ENCODE measurements around the gene MUC5B. TPM values are rescaled to one million over a fixed set of nuclear protein-coding genes. Genes with fewer than 3 reads are reported as not detected.
A peak's percentile ranks its signal among the peaks of the same experiment; 100 is the strongest.
"Not testable (repeated sequence)": the region's sequence is repeated elsewhere in the genome, so short reads cannot be mapped to it uniquely, and the experiment has no call there.

Gene MUC5B, protein sequence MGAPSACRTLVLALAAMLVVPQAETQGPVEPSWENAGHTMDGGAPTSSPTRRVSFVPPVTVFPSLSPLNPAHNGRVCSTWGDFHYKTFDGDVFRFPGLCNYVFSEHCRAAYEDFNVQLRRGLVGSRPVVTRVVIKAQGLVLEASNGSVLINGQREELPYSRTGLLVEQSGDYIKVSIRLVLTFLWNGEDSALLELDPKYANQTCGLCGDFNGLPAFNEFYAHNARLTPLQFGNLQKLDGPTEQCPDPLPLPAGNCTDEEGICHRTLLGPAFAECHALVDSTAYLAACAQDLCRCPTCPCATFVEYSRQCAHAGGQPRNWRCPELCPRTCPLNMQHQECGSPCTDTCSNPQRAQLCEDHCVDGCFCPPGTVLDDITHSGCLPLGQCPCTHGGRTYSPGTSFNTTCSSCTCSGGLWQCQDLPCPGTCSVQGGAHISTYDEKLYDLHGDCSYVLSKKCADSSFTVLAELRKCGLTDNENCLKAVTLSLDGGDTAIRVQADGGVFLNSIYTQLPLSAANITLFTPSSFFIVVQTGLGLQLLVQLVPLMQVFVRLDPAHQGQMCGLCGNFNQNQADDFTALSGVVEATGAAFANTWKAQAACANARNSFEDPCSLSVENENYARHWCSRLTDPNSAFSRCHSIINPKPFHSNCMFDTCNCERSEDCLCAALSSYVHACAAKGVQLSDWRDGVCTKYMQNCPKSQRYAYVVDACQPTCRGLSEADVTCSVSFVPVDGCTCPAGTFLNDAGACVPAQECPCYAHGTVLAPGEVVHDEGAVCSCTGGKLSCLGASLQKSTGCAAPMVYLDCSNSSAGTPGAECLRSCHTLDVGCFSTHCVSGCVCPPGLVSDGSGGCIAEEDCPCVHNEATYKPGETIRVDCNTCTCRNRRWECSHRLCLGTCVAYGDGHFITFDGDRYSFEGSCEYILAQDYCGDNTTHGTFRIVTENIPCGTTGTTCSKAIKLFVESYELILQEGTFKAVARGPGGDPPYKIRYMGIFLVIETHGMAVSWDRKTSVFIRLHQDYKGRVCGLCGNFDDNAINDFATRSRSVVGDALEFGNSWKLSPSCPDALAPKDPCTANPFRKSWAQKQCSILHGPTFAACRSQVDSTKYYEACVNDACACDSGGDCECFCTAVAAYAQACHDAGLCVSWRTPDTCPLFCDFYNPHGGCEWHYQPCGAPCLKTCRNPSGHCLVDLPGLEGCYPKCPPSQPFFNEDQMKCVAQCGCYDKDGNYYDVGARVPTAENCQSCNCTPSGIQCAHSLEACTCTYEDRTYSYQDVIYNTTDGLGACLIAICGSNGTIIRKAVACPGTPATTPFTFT (N-terminal part only)
- under 1 TPM in 1 of 2 donors, not detected in 1; 0.69 TPM for total RNA-seq
- long read RNA-seq, donor 1, partial matches to known transcripts: 0 of 2 reads
- long read RNA-seq, donor 1, other reads (novel, unspliced or antisense): 2 of 2 reads
- long read RNA-seq, donor 2: 0 reads

DNA sequence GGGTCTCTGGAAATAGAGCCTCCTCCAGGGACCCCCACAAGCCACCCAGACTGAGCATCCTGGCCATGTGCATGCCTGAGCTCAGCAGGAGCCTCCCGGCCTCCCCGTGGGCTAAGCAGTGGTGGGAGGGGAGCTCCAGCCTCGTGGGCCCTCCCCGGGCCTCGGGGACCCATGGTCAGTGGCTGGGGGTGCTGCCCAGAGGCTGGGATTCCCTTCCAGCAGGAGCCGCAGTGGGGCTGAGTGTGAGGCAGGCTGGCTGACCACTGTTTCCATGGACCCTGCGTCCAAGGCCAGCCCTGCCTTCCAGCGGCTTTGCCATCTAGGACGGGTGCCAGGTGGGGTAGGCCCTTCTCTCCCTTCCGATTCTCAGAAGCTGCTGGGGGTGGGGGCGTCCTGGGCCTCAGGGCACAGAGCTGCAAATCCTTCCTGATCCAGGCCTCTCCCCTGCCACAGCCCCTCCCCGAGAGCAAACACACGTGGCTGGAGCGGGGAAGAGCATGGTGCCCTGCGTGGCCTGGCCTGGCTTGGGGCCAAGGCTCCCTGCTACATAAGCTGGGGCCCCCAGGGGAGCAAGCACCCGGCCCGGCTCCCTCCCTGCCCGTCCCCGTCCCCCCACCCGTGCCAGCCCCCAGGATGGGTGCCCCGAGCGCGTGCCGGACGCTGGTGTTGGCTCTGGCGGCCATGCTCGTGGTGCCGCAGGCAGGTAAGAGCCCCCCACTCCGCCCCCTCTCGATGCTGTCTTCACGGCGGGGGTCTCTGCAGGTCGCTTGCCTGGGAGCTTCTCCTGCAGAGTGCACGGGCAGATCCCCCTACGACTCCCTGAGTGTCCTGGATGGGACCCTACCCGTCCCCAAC lies at the start of gene MUC5B:
TSS of gene MUC5B (plus strand) at position 576 of the 855 bp plus-strand sequence. CDS start at position 634, 58 bp downstream.
- intact Hi-C loops (cut with DNase I): no loop called here
- peak; percentile 69 for DNase-seq (ENCODE audit: low spot score)

DNA sequence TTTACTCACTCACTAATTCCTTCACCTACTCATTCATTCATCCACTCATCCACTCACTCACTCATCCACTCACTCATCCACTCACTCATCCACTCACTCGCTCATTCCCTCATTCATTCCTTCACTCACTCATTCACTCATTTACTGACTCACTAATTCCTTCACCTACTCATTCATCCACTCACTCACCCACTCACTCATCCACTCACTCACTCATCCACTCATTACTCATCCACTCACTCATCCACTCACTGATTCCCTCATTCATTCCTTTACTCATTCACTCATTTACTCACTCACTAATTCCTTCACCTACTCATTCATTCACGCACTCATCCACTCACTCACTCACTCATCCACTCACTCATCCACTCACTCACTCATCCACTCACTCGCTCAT lies 49.5 kb upstream of the MUC5B start:
- DNase-seq (ENCODE audit: low spot score); intact Hi-C loops (cut with DNase I): not testable (repeated sequence)

DNA sequence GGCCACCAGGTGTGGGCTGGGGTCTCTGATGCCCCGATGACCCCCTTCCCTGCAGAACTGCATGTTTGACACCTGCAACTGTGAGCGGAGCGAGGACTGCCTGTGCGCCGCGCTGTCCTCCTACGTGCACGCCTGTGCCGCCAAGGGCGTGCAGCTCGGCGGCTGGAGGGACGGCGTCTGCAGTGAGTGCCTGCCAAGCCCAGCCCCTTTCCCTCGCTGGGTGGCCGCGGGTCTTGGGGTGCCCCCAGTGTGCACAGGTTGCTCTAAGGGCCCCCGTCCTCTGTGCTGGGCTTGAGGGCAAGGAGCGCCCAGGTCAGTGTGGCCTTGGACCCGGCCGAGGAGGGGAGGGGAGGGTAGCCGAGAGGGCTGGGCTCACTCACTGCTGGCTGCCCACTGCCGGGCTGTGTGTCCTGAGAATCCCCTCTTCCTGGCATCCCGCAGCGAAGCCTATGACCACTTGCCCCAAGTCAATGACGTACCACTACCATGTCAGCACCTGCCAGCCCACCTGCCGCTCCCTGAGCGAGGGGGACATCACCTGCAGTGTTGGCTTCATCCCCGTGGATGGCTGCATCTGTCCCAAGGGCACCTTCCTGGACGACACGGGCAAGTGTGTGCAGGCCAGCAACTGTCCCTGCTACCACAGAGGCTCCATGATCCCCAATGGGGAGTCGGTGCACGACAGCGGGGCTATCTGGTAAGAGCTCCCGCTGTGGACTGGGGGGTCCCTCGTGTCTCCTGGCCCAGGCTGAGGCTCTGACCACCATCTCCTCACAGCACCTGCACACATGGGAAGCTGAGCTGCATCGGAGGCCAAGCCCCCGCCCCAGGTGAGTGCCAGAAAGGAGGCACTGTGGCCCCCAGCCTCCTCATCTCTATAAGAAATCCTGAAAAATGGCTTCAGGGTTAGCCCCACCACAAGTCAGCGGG lies 48.2 kb upstream of the MUC5B start:
- peak; percentile 73 for DNase-seq (ENCODE audit: low spot score)

DNA sequence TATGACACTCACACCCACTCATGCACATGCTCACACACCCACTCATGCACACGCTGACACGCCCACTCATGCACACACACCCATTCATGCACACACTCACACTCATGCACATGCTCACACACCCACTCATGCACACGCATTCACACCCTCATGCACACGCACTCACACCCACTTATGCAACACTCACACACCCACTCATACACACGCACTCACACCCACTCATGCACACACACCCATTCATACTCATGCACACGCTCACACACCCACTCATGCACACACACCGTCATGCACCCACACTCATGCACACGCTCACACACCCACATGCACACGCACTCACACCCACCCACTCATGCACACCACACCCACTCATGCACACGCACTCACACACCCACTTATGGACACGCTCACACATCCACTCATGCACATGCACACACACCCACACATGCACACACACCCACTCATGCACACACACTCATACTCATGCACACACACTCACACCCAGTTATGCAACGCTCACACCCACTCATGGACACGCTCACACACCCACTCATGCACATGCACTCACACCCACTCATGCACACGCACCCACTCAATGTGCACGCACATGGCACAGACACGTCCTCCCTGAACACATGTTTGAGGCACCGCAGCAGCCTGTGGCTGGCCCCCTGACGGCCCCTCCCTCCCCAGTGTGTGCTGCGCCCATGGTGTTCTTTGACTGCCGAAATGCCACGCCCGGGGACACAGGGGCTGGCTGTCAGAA lies 47.2 kb upstream of the MUC5B start:
- DNase-seq (ENCODE audit: low spot score): peak; percentile 77
- intact Hi-C loops (cut with DNase I): no loop called here

More for the DNA sequence above, 48.2 kb upstream of the MUC5B start:
- intact Hi-C loops (cut with DNase I): no loop called here

DNA sequence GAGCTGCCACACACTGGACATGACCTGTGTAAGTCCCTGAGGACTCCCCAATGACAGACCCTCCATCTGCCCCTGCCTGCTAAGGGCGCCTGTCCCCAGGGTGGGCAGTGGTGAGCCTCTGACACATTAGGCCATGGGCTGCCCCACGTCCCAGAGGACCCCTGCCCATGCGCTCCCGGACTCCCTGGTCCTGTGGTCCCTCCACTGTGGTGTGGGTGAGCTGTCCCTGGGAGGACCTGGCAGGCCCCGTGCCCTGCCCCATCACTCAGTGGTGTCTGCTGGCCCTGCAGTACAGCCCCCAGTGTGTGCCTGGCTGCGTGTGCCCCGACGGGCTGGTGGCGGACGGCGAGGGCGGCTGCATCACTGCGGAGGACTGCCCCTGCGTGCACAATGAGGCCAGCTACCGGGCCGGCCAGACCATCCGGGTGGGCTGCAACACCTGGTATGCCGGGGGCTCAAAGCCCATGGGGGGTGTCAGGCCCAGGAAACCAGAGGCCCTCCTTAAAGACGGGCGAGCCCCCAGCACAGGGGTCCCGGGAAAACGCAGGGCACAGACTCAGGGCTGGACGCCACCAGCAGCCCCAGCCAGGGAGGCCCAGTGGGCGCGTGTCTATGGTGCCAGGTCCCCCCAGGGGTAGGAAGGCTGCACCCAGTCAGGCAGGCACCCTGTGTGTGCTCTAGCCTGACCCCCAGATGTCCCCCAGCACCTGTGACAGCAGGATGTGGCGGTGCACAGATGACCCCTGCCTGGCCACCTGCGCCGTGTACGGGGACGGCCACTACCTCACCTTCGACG lies 46.4 kb upstream of the MUC5B start:
- peak; percentile 69 for DNase-seq (ENCODE audit: low spot score)
- intact Hi-C loops (cut with DNase I): no loop called here

DNA sequence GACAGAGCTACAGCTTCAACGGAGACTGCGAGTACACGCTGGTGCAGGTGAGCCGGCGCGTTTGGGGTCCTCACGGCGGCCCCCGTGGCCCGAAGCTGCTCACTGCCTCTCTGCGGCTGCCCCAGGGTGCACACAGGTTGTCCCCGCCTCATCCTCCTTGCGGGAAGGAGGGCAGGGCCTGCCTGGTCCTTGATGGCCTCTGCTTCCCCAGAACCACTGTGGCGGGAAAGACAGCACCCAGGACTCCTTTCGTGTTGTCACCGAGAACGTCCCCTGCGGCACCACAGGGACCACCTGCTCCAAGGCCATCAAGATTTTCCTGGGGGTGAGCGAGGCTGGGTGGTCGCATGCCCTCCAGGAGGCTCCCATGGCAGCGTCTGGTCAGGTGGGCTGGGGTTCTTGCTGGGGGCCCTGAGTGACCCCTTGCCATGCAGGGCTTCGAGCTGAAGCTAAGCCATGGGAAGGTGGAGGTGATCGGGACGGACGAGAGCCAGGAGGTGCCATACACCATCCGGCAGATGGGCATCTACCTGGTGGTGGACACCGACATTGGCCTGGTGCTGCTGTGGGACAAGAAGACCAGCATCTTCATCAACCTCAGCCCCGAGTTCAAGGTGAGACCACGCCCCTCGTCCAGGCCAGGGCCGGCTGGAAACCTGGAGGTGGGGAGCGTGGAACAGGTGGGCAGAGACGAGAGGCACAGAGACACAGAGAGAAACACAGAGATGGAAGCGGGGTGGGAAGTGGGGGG lies 45.7 kb upstream of the MUC5B start:
- intact Hi-C loops (cut with DNase I): no loop called here
- peak; percentile 74 for DNase-seq (ENCODE audit: low spot score)

DNA sequence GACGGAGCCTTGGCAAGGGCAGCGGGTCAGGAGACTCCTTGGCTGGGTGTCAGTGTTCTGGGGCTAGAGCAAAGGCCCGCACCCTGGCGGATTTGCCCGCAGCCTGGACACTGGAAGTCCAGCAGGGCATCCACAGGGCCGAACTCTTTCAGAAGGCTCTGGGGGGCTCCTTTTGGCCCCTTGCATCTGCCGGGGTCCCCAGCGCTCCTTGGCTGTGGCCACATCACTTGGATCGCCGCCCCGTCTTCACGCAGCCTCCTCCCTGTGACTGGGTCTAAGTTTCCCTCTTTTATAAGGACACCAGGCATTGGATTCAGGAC lies 45.1 kb upstream of the MUC5B start:
- intact Hi-C loops (cut with DNase I): no loop called here
- DNase-seq (ENCODE audit: low spot score): no peak

DNA sequence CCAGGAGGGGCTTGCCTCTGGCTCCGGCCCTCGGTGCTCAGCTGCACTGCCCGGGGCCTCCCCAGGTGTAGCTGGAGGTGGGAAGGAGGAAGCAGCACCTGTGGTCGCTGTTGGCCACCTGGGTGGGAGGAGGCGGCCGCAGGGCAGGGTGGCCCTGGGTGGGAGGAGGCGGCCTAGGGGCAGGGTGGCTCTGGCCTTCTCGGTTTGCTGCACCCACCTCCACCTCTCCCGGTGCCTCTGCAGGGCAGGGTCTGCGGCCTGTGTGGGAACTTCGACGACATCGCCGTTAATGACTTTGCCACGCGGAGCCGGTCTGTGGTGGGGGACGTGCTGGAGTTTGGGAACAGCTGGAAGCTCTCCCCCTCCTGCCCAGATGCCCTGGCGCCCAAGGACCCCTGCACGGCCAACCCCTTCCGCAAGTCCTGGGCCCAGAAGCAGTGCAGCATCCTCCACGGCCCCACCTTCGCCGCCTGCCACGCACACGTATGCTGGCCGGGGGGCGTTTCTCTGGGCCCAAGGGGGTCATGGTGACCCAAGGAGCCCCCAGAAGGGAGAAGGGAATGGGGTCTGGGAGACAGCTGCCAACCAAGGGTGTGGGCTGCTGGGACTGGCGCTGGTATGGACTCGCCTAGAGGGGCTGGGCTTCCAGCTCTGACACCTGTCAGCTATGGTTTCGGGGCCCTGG lies 44.5 kb upstream of the MUC5B start:
- intact Hi-C loops (cut with DNase I): no loop called here
- DNase-seq (ENCODE audit: low spot score): peak; percentile 77

DNA sequence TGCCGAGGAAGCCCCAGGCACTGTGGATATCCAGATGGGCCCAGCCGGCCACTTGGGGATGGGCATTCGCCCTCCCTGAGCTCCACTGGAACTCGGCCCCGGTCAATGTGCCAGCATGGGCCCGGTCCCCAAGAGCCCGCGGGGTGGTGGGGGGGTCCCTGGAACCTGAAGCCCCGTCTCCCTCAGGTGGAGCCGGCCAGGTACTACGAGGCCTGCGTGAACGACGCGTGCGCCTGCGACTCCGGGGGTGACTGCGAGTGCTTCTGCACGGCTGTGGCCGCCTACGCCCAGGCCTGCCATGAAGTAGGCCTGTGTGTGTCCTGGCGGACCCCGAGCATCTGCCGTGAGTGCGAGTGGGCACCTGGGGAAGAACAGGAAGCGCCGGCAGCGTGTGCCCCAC lies 44.0 kb upstream of the MUC5B start:
- peak; percentile 81 for DNase-seq (ENCODE audit: low spot score)

DNA sequence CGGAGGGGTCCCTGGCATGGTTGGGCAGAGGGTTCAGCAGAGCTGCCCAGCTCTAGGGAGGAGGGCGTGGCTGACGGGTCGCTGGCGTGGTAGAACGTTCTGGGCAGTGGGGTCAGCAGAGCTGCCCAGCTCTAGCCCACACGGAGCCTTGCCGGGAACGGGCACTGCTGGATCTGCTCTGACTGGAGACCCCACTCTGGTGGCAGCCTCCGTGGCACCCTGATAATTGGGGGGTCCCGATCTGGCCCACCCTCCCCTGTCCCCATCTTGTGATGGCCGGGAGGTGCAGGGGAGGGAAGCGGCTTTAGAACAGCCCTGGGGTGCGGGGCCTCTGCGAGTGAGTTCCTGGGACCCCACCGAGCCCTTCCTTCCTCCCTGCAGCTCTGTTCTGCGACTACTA lies 43.2 kb upstream of the MUC5B start:
- intact Hi-C loops (cut with DNase I): no loop called here
- peak; percentile 73 for DNase-seq (ENCODE audit: low spot score)

More for the DNA sequence above, 44.0 kb upstream of the MUC5B start:
- intact Hi-C loops (cut with DNase I): no loop called here

DNA sequence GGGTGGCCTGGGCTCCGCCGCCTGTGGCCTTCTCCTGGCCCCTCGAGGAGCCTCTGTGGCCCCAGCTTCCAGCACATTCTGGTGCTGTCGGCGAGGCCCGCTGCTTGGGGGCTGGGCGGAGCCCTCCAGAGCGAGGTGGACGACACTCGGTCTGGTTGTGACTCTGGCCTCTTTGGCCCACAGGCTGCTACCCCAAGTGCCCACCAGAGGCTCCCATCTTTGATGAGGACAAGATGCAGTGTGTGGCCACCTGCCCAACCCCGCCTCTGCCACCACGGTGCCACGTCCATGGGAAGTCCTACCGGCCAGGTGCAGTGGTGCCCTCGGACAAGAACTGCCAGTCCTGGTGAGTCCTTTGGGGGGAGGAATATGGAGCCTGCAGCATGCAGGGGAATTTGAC lies 42.7 kb upstream of the MUC5B start:
- intact Hi-C loops (cut with DNase I): no loop called here
- DNase-seq (ENCODE audit: low spot score): peak; percentile 64

DNA sequence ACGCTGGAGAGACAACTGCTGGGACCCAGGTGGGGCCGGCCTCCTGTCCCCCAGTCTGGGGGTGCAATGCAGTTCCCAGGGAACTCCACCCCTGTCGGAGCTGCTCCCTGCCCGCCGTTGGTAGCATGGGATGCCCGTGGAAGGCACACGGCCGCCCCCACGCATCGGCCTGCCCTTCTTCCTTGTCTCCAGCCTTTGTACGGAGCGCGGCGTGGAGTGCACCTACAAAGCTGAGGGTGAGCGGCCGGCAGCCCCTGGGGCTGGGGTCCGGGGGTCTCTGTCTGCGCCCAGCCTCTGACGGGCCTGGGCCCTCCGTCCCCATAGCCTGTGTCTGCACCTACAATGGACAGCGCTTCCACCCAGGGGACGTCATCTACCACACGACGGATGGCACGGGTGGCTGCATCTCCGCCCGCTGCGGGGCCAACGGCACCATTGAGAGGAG lies 41.9 kb upstream of the MUC5B start:
- no peak for DNase-seq (ENCODE audit: low spot score)
- intact Hi-C loops (cut with DNase I): no loop called here

DNA sequence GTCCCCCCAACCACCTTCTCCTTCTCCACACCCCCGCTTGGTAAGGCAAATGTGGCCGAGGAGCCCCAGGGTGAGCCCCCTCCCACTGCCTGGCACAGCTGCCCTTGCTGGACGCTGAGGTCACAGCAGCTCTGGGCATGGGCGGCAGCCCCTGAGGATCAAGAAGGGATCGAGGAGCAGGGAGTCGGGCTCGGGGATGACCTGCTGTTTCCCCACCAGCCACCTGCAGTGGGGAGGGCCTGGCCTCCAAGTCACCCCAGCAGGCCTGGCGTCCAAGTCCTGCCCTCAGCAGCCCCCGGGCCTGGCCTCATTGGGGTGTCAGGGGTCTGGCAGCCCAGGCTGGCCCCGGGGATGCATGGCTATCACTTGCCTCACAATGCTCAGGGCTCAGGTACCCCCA lies 41.4 kb upstream of the MUC5B start:
- DNase-seq (ENCODE audit: low spot score): no peak
- intact Hi-C loops (cut with DNase I): no loop called here

DNA sequence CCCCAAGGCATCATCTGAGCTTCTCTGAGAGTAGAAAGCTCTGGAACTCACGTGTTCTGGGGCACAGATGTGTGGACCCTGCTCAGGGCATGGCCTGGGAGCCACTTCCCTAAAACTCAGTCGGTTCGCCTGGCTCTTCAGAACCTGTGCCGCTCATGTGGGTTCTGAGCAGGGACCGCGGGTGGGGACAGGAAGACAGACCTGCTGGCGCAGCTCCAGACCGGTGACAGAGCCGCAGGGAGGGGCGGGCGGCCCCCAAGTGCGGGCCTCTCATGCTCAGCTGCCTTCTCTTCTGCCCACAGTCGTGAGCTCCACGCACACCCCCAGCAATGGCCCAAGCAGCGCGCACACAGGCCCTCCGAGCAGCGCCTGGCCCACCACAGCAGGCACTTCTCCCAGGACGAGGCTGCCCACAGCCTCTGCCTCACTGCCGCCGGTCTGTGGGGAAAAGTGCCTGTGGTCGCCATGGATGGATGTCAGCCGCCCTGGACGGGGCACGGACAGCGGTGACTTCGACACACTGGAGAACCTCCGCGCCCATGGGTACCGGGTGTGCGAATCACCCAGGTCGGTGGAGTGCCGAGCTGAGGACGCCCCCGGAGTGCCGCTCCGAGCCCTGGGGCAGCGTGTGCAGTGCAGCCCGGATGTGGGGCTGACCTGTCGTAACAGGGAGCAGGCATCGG lies 40.9 kb upstream of the MUC5B start:
- intact Hi-C loops (cut with DNase I): no loop called here

More for the DNA sequence above, 40.9 kb upstream of the MUC5B start:
- DNase-seq (ENCODE audit: low spot score): no peak
